ENCODE data around the gene ADGRV1.

The ADGRV1 gene

DNA sequence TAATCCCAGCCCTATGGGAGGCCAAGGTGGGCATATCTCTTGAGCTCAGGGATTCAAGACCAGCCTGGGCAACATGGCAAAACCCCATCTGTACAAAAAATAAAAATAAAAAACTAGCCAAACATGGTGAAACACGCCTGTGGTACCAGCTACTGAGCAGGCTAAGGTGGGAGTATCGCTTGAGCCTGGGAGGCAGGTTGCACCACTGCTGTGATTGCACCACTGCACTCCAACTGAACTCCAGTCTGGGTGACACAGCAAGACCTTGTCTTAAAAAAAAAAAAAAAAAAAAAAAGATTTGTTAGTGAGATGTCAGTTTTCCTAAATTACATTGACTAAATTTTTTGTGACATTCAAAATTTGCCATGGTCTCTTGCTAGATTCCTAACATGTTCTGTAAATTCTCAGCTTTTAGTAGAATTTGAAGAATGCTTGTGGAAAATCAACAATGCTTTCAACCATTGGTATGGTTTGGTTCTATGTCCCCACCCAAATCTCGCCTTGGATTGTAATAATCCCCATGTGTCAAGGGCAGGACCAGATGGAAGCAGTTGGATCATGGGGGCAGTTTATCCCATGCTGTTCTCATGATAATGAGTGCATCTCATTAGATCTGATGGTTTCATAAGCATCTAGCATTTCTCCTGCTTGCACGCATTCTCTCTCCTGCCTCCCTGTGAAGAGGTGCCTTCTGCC lies 588.5 kb downstream of the ADGRV1 start:
- no peak overlapping the region for H3K4me3 ChIP-seq (ENCODE audit: low read depth, low read length)
- no peak for TF ChIP-seq CTCF (IDR thresholded peaks at IDR 0.05; ENCODE audit: low read depth, low read length, missing control alignments)
- DNase-seq (ENCODE audit: low read depth), result no peak

- no peak overlapping the region for H3K4me3 ChIP-seq (ENCODE audit: low read depth, low read length)
- DNase-seq (ENCODE audit: low read depth), result no peak
- TF ChIP-seq CTCF (IDR thresholded peaks at IDR 0.05; ENCODE audit: low read depth, low read length, missing control alignments), result no peak
Observed at GRCh38 chr5:91150234-91150633, 591.6 kb downstream of the ADGRV1 start.

DNA sequence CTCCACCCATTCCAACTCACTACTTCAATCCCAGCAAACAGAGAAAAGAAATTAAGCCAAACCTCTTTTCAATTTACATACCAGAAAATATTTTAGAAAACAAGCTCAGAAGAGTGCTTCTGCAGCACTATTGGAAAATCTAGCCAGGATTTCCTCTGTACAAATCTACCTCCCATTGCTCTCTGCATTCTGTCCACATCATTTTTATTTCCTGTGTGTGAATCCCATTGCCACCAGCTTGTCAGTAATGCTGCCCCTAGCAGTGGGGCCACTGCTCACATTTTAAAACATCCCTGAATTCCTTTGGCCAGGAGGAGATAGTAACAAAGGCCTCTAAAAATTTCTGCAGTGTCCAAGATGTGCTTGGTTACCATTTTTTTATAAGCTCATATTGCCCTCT lies 592.0 kb downstream of the ADGRV1 start:
- DNase-seq (ENCODE audit: low read depth), result no peak
- no peak overlapping the region for H3K4me3 ChIP-seq (ENCODE audit: low read depth, low read length)
- TF ChIP-seq CTCF (IDR thresholded peaks at IDR 0.05; ENCODE audit: low read depth, low read length, missing control alignments), result no peak

GRCh38 chr5:91151947-91152346 lies 593.4 kb downstream of the ADGRV1 start:
- H3K4me3 ChIP-seq (ENCODE audit: low read depth, low read length), result no peak overlapping the region
- no peak for TF ChIP-seq CTCF (IDR thresholded peaks at IDR 0.05; ENCODE audit: low read depth, low read length, missing control alignments)
- DNase-seq (ENCODE audit: low read depth), result no peak

DNA sequence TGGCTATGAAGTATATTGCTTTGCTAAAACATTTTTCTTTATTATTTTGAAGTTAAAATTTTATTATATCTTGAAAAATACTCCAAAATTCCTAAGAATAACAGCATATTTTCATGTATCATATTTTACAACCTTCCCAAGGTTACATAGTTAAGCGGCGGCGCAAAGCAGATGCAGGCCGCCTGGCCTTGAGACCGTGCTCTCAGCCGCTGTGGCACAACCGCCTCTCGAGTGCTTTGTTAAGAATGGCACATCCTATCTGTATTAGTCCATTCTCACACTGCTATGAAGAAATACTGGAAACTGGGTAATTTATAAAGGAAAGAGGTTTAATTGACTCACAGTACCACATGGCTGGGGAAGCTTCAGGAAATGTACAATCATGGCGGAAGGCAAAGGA lies 595.7 kb downstream of the ADGRV1 start:
- TF ChIP-seq CTCF (IDR thresholded peaks at IDR 0.05; ENCODE audit: low read depth, low read length, missing control alignments), result no peak
- no peak overlapping the region for H3K4me3 ChIP-seq (ENCODE audit: low read depth, low read length)
- DNase-seq (ENCODE audit: low read depth), result no peak

- TF ChIP-seq CTCF (IDR thresholded peaks at IDR 0.05; ENCODE audit: low read depth, low read length, missing control alignments), result no peak
- no peak overlapping the region for H3K4me3 ChIP-seq (ENCODE audit: low read depth, low read length)
- no peak for DNase-seq (ENCODE audit: low read depth)
Observed at GRCh38 chr5:91155274-91155673, 596.7 kb downstream of the ADGRV1 start.

- no peak for DNase-seq (ENCODE audit: low read depth)
- no peak overlapping the region for H3K4me3 ChIP-seq (ENCODE audit: low read depth, low read length)
- TF ChIP-seq CTCF (IDR thresholded peaks at IDR 0.05; ENCODE audit: low read depth, low read length, missing control alignments), result no peak
Observed at GRCh38 chr5:91156242-91156641, 597.6 kb downstream of the ADGRV1 start.

Measured in GM12864 (cell line).